Embryonic facial prominence (tissue), 1 donor: ENCODE data around the gene KIF5A.
"Not testable (repeated sequence)": the region's sequence is repeated elsewhere in the genome, so short reads cannot be mapped to it uniquely, and the experiment has no call there.

ENCODE experiments used
- DNase-seq: peaks from one replicate; pipeline ENCODE4 v3.0.0-alpha.2; 2016; ENCODE audit errors: extremely low spot score

KIF5A gene

DNA sequence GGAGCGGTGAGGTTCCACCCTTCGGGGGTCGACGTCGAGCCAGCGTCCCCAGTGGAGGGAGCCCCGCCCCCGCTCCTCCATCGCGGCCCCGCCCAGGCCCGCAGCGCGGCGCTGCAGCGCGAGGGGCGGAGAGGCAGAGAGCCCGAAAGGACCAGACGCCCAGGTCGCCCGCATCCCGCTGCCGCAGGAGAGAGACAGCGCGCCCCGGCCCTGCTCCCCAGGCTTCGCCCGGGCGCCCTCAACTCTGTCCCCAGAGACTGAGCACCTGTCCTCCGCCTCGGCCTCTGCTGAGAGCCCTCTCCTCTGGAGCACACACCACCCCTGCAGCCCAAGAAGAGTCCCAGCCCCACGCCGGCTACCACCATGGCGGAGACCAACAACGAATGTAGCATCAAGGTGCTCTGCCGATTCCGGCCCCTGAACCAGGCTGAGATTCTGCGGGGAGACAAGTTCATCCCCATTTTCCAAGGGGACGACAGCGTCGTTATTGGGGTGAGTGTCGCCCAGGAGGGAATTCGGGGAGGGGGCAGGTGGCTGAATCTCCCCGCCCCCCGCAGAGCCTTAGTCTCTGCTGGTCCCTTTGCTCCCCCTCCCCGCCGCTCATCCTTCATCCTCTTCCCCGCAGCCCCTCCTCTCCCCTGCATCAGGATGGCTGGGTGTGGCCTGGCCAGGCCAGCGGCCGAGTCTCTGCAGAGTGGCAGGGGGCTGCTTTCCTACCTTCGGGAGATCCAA, at the start of gene KIF5A:
Gene KIF5A, plus strand, starts transcription at position 136 of the 732 bp plus-strand sequence. Its CDS starts 228 bp downstream, at position 364.
- DNase-seq, result no peak

- no peak for DNase-seq
Measured at GRCh38 chr12:57500213-57500612, 49.6 kb upstream of the KIF5A start.

DNA sequence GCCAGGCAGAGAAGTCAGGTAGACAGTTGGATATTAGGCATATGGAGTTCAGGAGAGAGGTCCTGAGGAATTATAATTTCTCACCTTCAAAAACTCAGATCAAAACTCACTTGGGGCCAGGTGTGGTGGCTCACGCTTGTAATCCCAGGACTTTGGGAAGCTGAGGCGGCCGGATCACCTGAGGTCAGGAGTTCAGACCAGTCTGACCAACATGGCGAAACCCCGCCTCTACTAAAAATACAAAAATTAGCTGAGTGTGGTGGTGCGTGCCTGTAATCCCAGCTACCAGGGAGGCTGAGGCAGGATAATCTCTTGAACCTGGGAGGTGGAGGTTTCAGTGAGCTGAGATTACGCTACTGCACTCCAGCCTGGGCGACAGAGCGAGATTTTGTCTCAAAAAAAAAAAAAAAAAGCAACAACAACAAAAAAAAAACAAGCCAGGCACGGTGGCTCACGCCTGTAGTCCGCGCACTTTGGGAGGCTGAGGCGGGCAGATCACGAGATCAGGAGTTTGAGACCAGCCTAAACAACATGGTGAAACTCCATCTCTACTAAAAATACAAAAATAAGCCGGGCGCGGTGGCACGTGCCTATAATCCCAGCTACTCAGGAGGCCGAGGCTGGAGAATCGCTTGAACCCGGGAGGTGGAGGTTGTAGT, 47.4 kb upstream of the KIF5A start:
- not testable (repeated sequence) for DNase-seq

GRCh38 chr12:57506541-57506940, 43.3 kb upstream of the KIF5A start:
- DNase-seq, result not testable (repeated sequence)

DNA sequence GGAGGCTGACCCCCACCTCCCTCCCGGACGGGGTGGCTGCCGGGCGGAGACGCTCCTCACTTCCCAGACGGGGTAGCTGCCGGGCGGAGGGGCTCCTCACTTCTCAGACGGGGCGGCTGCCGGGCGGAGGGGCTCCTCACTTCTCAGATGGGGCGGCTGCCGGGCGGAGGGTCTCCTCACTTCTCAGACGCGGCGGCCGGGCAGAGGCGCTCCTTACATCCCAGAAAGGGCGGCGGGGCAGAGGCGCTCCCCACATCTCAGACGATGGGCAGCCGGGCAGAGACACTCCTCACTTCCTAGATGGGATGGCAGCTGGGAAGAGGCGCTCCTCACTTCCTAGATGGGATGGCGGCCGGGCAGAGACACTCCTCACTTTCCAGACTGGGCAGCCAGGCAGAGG, 42.0 kb upstream of the KIF5A start:
- not testable (repeated sequence) for DNase-seq

DNA sequence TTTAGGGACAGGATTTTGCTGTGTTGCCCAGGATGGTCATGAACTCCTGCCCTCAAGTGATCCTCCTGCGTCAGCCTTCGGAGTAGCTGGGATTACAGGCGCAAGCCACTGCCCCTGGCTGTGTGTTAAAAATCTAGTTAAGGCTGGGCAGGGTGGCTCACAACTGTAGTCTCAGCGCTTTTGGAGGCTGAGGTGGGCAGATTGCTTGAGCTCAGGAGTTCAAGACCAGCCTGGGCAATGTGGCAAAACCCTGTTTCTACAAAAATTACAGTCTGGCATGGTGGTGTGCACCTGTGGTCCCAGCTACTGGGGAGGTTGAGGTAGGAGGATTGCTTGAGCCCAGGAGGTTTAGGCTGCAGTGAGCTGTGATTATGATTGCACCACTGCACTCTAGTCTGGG, 38.7 kb upstream of the KIF5A start:
- no peak for DNase-seq

DNA sequence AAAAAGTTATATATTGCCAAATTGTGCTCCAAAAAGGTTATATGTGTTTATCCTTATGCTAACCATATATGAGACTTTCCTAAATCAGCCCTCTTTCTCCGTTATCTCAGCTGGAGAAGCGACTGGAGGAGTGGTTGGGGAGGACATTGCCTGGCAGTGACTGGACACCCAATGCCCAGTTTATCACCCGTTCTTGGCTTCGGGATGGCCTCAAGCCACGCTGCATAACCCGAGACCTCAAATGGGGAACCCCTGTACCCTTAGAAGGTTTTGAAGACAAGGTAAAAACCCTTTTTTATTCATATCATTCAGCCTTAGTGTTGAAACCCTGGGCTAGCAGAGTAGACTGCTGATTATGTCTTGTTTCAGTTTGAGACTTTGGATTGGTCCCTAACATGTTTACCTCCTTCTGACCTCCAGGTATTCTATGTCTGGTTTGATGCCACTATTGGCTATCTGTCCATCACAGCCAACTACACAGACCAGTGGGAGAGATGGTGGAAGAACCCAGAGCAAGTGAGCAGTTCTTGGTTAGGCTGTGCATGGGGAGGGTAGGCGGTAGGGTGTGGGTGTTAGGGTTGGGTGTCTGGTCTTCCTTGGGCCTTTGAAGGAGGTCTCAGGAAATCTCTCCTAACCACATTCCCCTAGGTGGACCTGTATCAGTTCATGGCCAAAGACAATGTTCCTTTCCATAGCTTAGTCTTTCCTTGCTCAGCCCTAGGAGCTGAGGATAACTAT, 38.1 kb upstream of the KIF5A start:
- no peak for DNase-seq

- DNase-seq, result no peak
Measured at GRCh38 chr12:57512665-57513064, 37.2 kb upstream of the KIF5A start.

DNA sequence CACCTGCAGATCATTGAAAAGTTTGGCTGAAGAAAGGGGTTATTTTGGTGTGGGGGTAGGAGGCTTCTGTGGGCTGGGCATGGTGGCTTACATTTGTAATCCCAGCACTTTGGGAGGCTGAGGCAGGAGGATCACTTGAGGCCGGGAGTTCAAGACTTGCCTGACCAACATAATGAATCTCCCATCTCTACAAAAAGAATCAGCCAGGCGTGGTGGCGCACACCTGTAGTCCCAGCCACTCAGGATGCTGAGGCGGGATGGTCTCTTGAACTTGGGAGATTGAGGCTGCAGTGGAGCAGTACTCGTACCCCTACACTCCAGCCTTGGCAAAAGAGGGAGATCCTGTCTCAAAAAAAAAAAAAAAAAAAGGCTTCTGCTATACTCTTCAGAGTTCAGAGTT, 36.6 kb upstream of the KIF5A start:
- no peak for DNase-seq

- not testable (repeated sequence) for DNase-seq
Measured at GRCh38 chr12:57513677-57514076, 36.2 kb upstream of the KIF5A start.

DNA sequence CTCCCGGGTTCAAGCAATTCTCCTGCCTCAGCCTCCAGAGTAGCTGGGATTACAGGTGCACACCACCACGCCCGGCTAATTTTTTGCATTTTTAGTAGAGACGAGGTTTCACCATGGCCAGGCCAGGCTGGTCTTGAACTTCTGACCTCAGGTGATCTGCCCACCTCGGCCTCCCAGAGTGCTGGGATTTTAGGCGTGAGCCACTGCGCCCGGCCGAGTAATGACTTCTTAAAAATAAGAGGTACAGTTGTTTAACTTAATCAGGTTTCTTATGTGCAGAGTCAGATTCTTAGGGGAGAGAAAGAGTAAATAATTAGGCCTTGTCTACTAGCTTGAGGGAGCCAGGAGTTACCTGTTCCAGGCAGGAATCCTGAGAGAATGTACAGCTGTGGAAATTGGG, 35.6 kb upstream of the KIF5A start:
- DNase-seq, result not testable (repeated sequence)

DNA sequence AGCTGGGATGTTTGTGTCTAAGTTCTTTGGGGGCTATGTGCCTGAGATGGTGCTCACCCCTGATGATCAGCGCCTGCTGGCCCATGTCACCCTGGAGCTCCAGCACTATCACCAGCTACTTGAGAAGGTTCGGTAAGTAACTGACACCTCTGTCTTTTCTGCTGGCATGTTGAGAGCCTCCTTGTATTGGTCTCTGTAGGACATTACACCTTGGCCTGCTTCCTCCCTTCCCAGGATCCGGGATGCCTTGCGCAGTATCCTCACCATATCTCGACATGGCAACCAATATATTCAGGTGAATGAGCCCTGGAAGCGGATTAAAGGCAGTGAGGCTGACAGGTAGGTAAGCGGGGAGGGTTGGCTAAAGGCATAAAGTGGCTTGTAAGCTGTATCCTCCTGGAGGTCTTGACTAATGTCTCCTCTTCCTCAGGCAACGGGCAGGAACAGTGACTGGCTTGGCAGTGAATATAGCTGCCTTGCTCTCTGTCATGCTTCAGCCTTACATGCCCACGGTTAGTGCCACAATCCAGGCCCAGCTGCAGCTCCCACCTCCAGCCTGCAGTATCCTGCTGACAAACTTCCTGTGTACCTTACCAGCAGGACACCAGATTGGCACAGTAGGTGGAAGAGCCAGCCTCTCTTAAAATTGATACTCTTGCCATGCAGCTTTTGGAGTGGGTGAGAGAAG, 35.0 kb upstream of the KIF5A start:
- DNase-seq, result no peak

- no peak for DNase-seq
Measured at GRCh38 chr12:57515408-57515933, 34.4 kb upstream of the KIF5A start.

DNA sequence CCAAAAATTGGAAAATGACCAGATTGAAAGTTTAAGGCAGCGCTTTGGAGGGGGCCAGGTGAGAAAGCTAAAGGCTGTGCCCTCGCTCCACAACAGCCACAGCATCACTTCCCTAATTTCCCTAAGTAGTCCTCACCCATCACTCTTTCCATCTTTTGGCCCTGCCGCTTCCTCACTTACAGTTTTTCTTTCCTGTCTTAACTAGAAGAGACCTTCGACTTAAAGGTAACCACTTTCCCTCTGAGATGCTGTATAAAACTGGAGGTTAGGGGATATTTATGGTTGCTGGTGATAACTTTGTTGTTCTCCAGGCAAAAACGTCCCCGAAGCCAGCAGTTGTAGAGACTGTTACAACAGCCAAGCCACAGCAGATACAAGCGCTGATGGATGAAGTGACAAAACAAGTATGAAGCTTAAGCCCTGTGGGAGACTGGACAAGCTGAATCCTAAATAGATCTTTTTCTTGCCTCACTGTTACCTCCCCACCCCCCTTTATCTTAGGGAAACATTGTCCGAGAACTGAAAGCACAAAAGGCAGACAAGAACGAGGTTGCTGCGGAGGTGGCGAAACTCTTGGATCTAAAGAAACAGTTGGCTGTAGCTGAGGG, 33.8 kb upstream of the KIF5A start:
- no peak for DNase-seq

DNA sequence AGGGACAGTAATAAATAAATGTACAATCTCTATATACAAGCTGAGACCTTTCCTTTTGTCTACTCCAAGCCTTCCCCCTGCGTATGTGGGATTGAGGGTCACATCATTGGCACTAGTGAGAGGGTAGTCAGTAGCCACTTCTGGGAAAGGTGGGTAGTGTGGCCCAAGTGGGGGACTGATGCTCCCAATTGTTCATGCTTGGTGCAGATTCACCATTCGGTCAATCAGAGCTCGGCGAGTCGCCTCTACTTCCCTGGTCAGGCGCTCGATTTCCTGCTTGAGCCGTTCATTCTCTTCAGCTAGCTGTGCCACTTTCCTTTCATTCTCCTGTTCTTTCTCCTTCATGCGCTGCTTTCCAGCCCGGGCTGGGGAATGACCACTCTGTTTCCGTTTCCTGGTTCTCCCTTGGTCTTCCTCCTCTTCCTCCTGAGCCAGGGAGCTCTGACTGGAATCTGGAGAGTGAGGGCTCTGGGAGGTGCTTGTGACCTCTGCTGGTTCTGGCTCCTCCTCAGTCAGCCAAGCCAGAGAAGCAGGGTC, 33.2 kb upstream of the KIF5A start:
- DNase-seq, result no peak

GRCh38 chr12:57517187-57517586, 32.7 kb upstream of the KIF5A start:
- no peak for DNase-seq

DNA sequence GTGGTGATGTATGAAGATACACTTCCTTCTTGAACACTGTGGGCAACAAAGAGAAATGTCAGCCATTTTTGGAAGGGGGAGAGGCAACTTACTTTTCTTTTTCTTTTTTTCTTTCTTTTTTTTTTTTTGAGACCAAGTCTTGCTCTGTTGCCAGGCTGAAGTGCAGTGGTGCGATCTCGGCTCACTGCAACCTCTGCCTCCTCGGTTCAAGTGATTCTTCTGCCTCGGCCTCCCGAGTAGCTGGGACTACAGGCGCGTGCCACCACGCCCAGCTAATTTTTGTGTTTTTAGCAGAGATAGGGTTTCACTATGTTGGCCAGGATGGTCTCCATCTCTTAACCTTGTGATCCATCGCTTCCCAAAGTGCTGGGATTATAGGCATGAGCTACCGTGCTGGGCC, 32.1 kb upstream of the KIF5A start:
- DNase-seq, result not testable (repeated sequence)

DNA sequence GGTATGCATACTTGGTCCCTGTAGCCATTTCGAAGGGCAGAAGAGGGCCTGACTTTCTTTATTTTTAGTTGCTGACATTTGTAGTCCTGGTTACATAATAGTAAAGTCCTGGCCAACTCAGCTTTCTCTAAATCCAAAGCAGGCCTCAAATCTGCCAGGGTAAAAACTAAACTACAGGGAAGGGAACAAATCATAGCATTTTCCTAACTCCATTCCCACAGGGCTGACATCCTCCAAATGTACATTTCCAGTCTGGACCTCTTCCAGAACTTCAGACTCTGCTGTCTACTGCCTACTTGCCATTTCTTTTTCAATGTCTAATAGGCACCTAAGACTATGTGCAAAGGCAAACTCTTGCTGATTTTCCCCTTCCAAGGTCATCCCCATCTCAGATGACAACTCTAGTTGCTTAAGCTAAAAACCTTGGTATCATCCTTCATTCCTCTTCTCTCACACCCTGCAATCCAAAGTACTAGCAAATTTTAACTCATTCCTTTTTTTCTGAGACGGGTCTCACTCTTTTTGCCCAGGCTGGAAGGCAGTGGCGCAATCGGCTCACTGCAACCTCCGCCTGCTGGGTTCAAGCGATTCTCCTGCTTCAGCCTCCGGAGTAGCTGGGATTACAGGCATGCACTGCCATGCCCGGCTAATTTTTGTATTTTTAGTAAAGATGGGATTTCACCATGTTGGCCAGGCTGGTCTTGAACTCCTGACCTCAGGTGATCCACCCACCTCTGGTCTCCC, 31.5 kb upstream of the KIF5A start:
- DNase-seq, result no peak

DNA sequence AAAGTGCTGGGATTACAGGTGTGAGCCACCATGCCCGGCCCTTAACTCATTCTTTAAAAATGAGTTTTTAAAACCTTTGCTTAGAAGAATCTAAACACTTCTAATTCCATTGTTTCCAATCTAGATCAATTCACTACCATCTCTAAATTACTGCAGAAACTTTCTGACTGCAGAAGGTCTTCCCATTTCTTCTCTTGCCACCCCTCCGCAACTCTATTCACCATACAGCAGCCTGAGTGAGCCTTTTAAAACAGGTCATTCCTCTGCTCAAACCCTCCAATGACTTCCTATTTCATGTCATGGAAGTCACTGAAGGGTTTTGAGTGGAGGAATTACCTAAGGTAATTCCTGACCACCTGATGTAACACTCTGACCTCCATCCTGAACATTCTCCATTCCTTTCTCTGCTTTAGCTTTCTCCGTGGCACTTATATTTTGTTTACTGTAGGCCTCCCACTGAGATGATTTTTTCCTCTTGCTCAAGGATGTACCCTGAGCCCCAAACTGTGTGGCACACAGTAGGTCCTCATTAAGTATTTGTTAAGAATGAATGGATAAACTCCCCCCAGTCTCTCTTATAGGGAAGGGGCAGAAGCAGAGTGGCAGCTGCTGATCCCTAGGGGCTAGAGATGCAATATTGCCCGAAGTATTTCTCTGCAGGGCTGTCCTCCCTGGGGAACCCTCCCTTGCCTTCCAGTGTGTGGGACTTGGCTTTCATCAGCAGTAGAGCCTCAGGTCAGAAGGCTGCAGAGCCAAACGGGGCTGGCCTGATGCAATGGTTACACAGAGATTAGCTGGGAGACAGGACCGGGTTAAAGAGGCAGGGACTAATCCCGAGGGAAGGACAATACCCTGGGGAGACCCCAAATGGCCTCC, 30.7 kb upstream of the KIF5A start:
- no peak for DNase-seq

GRCh38 chr12:57519796-57520052, 30.1 kb upstream of the KIF5A start:
- no peak for DNase-seq
